ENCODE results near the gene CARNS1. TPM values are rescaled to one million over a fixed set of nuclear protein-coding genes. Genes with fewer than 3 reads are reported as not detected.

The CARNS1 gene
- total and polyA plus RNA-seq, 2 experiments from 2014 or later: 0.38 to 0.43 TPM

GRCh38 chr11:67469508-67469811, 54.0 kb downstream of the CARNS1 start:
- in situ Hi-C loops (cut with MboI): no loop called here
- H3K9ac ChIP-seq: peak overlapping the region; percentile 94
- peaks cover 23% of the 10 kb centered on the region; the same call in 1 of the 2 replicates for H3K79me2 ChIP-seq (ENCODE audit: insufficient read depth)
- TF ChIP-seq EZH2 (IDR thresholded peaks at IDR 0.05; ENCODE audit: insufficient read depth, poor library complexity, severe bottlenecking): no peak
- no peak for TF ChIP-seq EZH2phosphoT487 (IDR thresholded peaks at IDR 0.05; ENCODE audit: insufficient read depth, low read depth)
- no peaks in the 10 kb centered on the region for H3F3A ChIP-seq (ENCODE audit: insufficient read depth)
- H3K4me2 ChIP-seq (ENCODE audit: unreplicated experiment): peak overlapping the region; percentile 86
- peak overlapping the region; percentile 56 for H3K27ac ChIP-seq
- H3K9me2 ChIP-seq (ENCODE audit: insufficient read depth): no peaks in the 10 kb centered on the region
- peak overlapping the region; percentile 89 for H3K4me3 ChIP-seq
- 8 to 9% methylated on average over 9 of the region's 9 CpGs for WGBS, 2 experiments (ENCODE audit: low coverage in 1 of 2, low lambda C conversion rate in 2 of 2, missing lambda C conversion rate in 2 of 2)
- no peaks in the 10 kb centered on the region for H3K27me3 ChIP-seq (replicated peaks; ENCODE audit: insufficient read depth)
- no peaks in the 10 kb centered on the region for H4K20me1 ChIP-seq (ENCODE audit: insufficient read depth)
- H2AFZ ChIP-seq: peak overlapping the region; percentile 95
- no peak for DNase-seq
- no peaks in the 10 kb centered on the region for H3K36me3 ChIP-seq (ENCODE audit: low read depth)
- H3K4me1 ChIP-seq (ENCODE audit: insufficient read depth): peaks cover 4% of the 10 kb centered on the region; the same call in 1 of the 2 replicates
- no peaks in the 10 kb centered on the region for H3K9me3 ChIP-seq (ENCODE audit: low read depth)

- H3F3A ChIP-seq (ENCODE audit: insufficient read depth): no peaks in the 10 kb centered on the region
- no peaks in the 10 kb centered on the region for H3K9me2 ChIP-seq (ENCODE audit: insufficient read depth)
- in situ Hi-C loops (cut with MboI): no loop called here
- peaks cover 23% of the 10 kb centered on the region; the same call in 1 of the 2 replicates for H3K79me2 ChIP-seq (ENCODE audit: insufficient read depth)
- no peak overlapping the region for H3K9ac ChIP-seq
- peaks cover 4% of the 10 kb centered on the region; the same call in 1 of the 2 replicates for H3K4me1 ChIP-seq (ENCODE audit: insufficient read depth)
- no peaks in the 10 kb centered on the region for H3K27me3 ChIP-seq (replicated peaks; ENCODE audit: insufficient read depth)
- H2AFZ ChIP-seq: no peak overlapping the region
- no peaks in the 10 kb centered on the region for H4K20me1 ChIP-seq (ENCODE audit: insufficient read depth)
- WGBS, 2 experiments (ENCODE audit: low coverage in 1 of 2, low lambda C conversion rate in 2 of 2, missing lambda C conversion rate in 2 of 2): 75 to 82% methylated on average over 8 of the region's 8 CpGs
- H3K36me3 ChIP-seq (ENCODE audit: low read depth): no peaks in the 10 kb centered on the region
- H3K9me3 ChIP-seq (ENCODE audit: low read depth): no peaks in the 10 kb centered on the region
- H3K4me3 ChIP-seq: no peak overlapping the region
- DNase-seq: no peak
- no peak for TF ChIP-seq EZH2 (IDR thresholded peaks at IDR 0.05; ENCODE audit: insufficient read depth, poor library complexity, severe bottlenecking)
- TF ChIP-seq EZH2phosphoT487 (IDR thresholded peaks at IDR 0.05; ENCODE audit: insufficient read depth, low read depth): no peak
- no peak overlapping the region for H3K4me2 ChIP-seq (ENCODE audit: unreplicated experiment)
- H3K27ac ChIP-seq: no peak overlapping the region
Measured at GRCh38 chr11:67470337-67471002, 55.0 kb downstream of the CARNS1 start.

GRCh38 chr11:67472882-67473281, 57.4 kb downstream of the CARNS1 start:
- TF ChIP-seq EZH2phosphoT487 (IDR thresholded peaks at IDR 0.05; ENCODE audit: insufficient read depth, low read depth): no peak
- no peak for TF ChIP-seq EZH2 (IDR thresholded peaks at IDR 0.05; ENCODE audit: insufficient read depth, poor library complexity, severe bottlenecking)
- in situ Hi-C loops (cut with MboI): no loop called here
- H3K4me3 ChIP-seq: no peak overlapping the region
- WGBS, 2 experiments (ENCODE audit: low coverage in 1 of 2, low lambda C conversion rate in 2 of 2, missing lambda C conversion rate in 2 of 2): 65 to 77% methylated on average over 7 of the region's 7 CpGs
- H3K9me2 ChIP-seq (ENCODE audit: insufficient read depth): no peaks in the 10 kb centered on the region
- no peak overlapping the region for H3K4me2 ChIP-seq (ENCODE audit: unreplicated experiment)
- no peak overlapping the region for H3K27ac ChIP-seq
- no peak overlapping the region for H3K9ac ChIP-seq
- no peak overlapping the region for H2AFZ ChIP-seq
- no peak for DNase-seq
- H3F3A ChIP-seq (ENCODE audit: insufficient read depth): no peaks in the 10 kb centered on the region
- H4K20me1 ChIP-seq (ENCODE audit: insufficient read depth): no peaks in the 10 kb centered on the region
- peaks cover 8% of the 10 kb centered on the region; the same call in 1 of the 2 replicates for H3K79me2 ChIP-seq (ENCODE audit: insufficient read depth)
- no peaks in the 10 kb centered on the region for H3K36me3 ChIP-seq (ENCODE audit: low read depth)
- no peaks in the 10 kb centered on the region for H3K9me3 ChIP-seq (ENCODE audit: low read depth)
- peaks cover 4% of the 10 kb centered on the region; the same call in 1 of the 2 replicates for H3K4me1 ChIP-seq (ENCODE audit: insufficient read depth)
- no peaks in the 10 kb centered on the region for H3K27me3 ChIP-seq (replicated peaks; ENCODE audit: insufficient read depth)

Small RNA genes within 50 kb of the gene (small RNA-seq; reads per million reads assigned to genes)
- not detected for gene RNU6-1238P (ENCODE audit: low read depth, low replicate concordance)

Other genes starting within 250 kb of the CARNS1 start
- gene GRK2, start 149.2 kb upstream of the CARNS1 start, total RNA-seq (2014; rRNA removed; shearing (Covaris generic)): 43.0 and 54.9 TPM in 2 replicates
- 6.0 and 7.8 TPM in 2 replicates for gene GRK2, start 149.2 kb upstream of the CARNS1 start, polyA plus RNA-seq (2016; fragmentation: Nextera tagmentation; extraction: Ambion mirVana)
- gene ANKRD13D, start 126.4 kb upstream of the CARNS1 start, total RNA-seq (2014; rRNA removed; shearing (Covaris generic)): 27.6 and 42.9 TPM in 2 replicates
- gene ANKRD13D, start 126.4 kb upstream of the CARNS1 start, polyA plus RNA-seq (2016; fragmentation: Nextera tagmentation; extraction: Ambion mirVana): 13.4 and 16.4 TPM in 2 replicates
- gene SSH3, start 112.1 kb upstream of the CARNS1 start, total RNA-seq (2014; rRNA removed; shearing (Covaris generic)): 20.1 and 41.6 TPM in 2 replicates
- gene SSH3, start 112.1 kb upstream of the CARNS1 start, polyA plus RNA-seq (2016; fragmentation: Nextera tagmentation; extraction: Ambion mirVana): 25.2 and 26.4 TPM in 2 replicates
- 86.6 and 109 TPM in 2 replicates for gene POLD4, start 62.1 kb upstream of the CARNS1 start, total RNA-seq (2014; rRNA removed; shearing (Covaris generic))
- 121 and 136 TPM in 2 replicates for gene POLD4, start 62.1 kb upstream of the CARNS1 start, polyA plus RNA-seq (2016; fragmentation: Nextera tagmentation; extraction: Ambion mirVana)
- gene CLCF1, start 42.1 kb upstream of the CARNS1 start, total RNA-seq (2014; rRNA removed; shearing (Covaris generic)): 33.0 and 39.1 TPM in 2 replicates
- 20.0 and 21.1 TPM in 2 replicates for gene CLCF1, start 42.1 kb upstream of the CARNS1 start, polyA plus RNA-seq (2016; fragmentation: Nextera tagmentation; extraction: Ambion mirVana)
- 0.51 and 4.6 TPM in 2 replicates for gene RAD9A, start 23.7 kb upstream of the CARNS1 start, total RNA-seq (2014; rRNA removed; shearing (Covaris generic))
- 3.9 and 5.7 TPM in 2 replicates for gene RAD9A, start 23.7 kb upstream of the CARNS1 start, polyA plus RNA-seq (2016; fragmentation: Nextera tagmentation; extraction: Ambion mirVana)
- gene PPP1CA, start 13.8 kb upstream of the CARNS1 start, total RNA-seq (2014; rRNA removed; shearing (Covaris generic)): 140 and 172 TPM in 2 replicates
- gene PPP1CA, start 13.8 kb upstream of the CARNS1 start, polyA plus RNA-seq (2016; fragmentation: Nextera tagmentation; extraction: Ambion mirVana): 207 and 222 TPM in 2 replicates
- gene TBC1D10C, start 11.6 kb upstream of the CARNS1 start, total RNA-seq (2014; rRNA removed; shearing (Covaris generic)): not detected in 2 replicates
- gene TBC1D10C, start 11.6 kb upstream of the CARNS1 start, polyA plus RNA-seq (2016; fragmentation: Nextera tagmentation; extraction: Ambion mirVana): 0.25 TPM in 1 of 2 replicates, not detected in the other
- gene RPS6KB2, start 12.8 kb downstream of the CARNS1 start, total RNA-seq (2014; rRNA removed; shearing (Covaris generic)): 68.0 and 71.2 TPM in 2 replicates
- 52.3 and 53.0 TPM in 2 replicates for gene RPS6KB2, start 12.8 kb downstream of the CARNS1 start, polyA plus RNA-seq (2016; fragmentation: Nextera tagmentation; extraction: Ambion mirVana)
- not detected in 2 replicates for gene PTPRCAP, start 22.0 kb downstream of the CARNS1 start, total RNA-seq (2014; rRNA removed; shearing (Covaris generic))
- gene PTPRCAP, start 22.0 kb downstream of the CARNS1 start, polyA plus RNA-seq (2016; fragmentation: Nextera tagmentation; extraction: Ambion mirVana): 0.43 and 0.68 TPM in 2 replicates
- 107 and 113 TPM in 2 replicates for gene CORO1B, start 27.8 kb downstream of the CARNS1 start, total RNA-seq (2014; rRNA removed; shearing (Covaris generic))
- 78.1 and 80.2 TPM in 2 replicates for gene CORO1B, start 27.8 kb downstream of the CARNS1 start, polyA plus RNA-seq (2016; fragmentation: Nextera tagmentation; extraction: Ambion mirVana)
- not detected in 2 replicates for gene GPR152, start 37.1 kb downstream of the CARNS1 start, total RNA-seq (2014; rRNA removed; shearing (Covaris generic))
- gene GPR152, start 37.1 kb downstream of the CARNS1 start, polyA plus RNA-seq (2016; fragmentation: Nextera tagmentation; extraction: Ambion mirVana): not detected in 2 replicates
- gene CABP4, start 39.7 kb downstream of the CARNS1 start, total RNA-seq (2014; rRNA removed; shearing (Covaris generic)): not detected in 2 replicates
- gene CABP4, start 39.7 kb downstream of the CARNS1 start, polyA plus RNA-seq (2016; fragmentation: Nextera tagmentation; extraction: Ambion mirVana): not detected in 2 replicates
- 13.4 and 67.2 TPM in 2 replicates for gene TMEM134, start 53.6 kb downstream of the CARNS1 start, total RNA-seq (2014; rRNA removed; shearing (Covaris generic))
- 99.3 and 103 TPM in 2 replicates for gene TMEM134, start 53.6 kb downstream of the CARNS1 start, polyA plus RNA-seq (2016; fragmentation: Nextera tagmentation; extraction: Ambion mirVana)
- 46.4 and 58.5 TPM in 2 replicates for gene AIP, start 67.3 kb downstream of the CARNS1 start, total RNA-seq (2014; rRNA removed; shearing (Covaris generic))
- gene AIP, start 67.3 kb downstream of the CARNS1 start, polyA plus RNA-seq (2016; fragmentation: Nextera tagmentation; extraction: Ambion mirVana): 56.1 and 57.3 TPM in 2 replicates
- gene PITPNM1, start 89.7 kb downstream of the CARNS1 start, total RNA-seq (2014; rRNA removed; shearing (Covaris generic)): 30.7 and 31.2 TPM in 2 replicates
- 10.8 and 12.1 TPM in 2 replicates for gene PITPNM1, start 89.7 kb downstream of the CARNS1 start, polyA plus RNA-seq (2016; fragmentation: Nextera tagmentation; extraction: Ambion mirVana)
- 20.5 and 29.6 TPM in 2 replicates for gene CDK2AP2, start 92.5 kb downstream of the CARNS1 start, total RNA-seq (2014; rRNA removed; shearing (Covaris generic))
- gene CDK2AP2, start 92.5 kb downstream of the CARNS1 start, polyA plus RNA-seq (2016; fragmentation: Nextera tagmentation; extraction: Ambion mirVana): 54.1 and 55.2 TPM in 2 replicates
- not detected in 2 replicates for gene CABP2, start 107.8 kb downstream of the CARNS1 start, total RNA-seq (2014; rRNA removed; shearing (Covaris generic))
- not detected in 2 replicates for gene CABP2, start 107.8 kb downstream of the CARNS1 start, polyA plus RNA-seq (2016; fragmentation: Nextera tagmentation; extraction: Ambion mirVana)
- gene GSTP1, start 168.1 kb downstream of the CARNS1 start, total RNA-seq (2014; rRNA removed; shearing (Covaris generic)): 355 and 606 TPM in 2 replicates
- gene GSTP1, start 168.1 kb downstream of the CARNS1 start, polyA plus RNA-seq (2016; fragmentation: Nextera tagmentation; extraction: Ambion mirVana): 743 and 767 TPM in 2 replicates
- gene NDUFV1, start 191.3 kb downstream of the CARNS1 start, total RNA-seq (2014; rRNA removed; shearing (Covaris generic)): 168 and 209 TPM in 2 replicates
- 136 TPM in 2 replicates for gene NDUFV1, start 191.3 kb downstream of the CARNS1 start, polyA plus RNA-seq (2016; fragmentation: Nextera tagmentation; extraction: Ambion mirVana)
- gene NUDT8, start 214.3 kb downstream of the CARNS1 start, total RNA-seq (2014; rRNA removed; shearing (Covaris generic)): 2.0 and 4.8 TPM in 2 replicates
- 4.1 TPM in 2 replicates for gene NUDT8, start 214.3 kb downstream of the CARNS1 start, polyA plus RNA-seq (2016; fragmentation: Nextera tagmentation; extraction: Ambion mirVana)
- gene TBX10, start 224.1 kb downstream of the CARNS1 start, total RNA-seq (2014; rRNA removed; shearing (Covaris generic)): not detected in 2 replicates
- not detected in 2 replicates for gene TBX10, start 224.1 kb downstream of the CARNS1 start, polyA plus RNA-seq (2016; fragmentation: Nextera tagmentation; extraction: Ambion mirVana)
- gene ACY3, start 235.1 kb downstream of the CARNS1 start, total RNA-seq (2014; rRNA removed; shearing (Covaris generic)): not detected in 2 replicates
- not detected in 2 replicates for gene ACY3, start 235.1 kb downstream of the CARNS1 start, polyA plus RNA-seq (2016; fragmentation: Nextera tagmentation; extraction: Ambion mirVana)